ENCODE measurements around the gene GLDN.

- no peak for TF ChIP-seq CTCF (IDR thresholded peaks at IDR 0.05; ENCODE audit: poor library complexity, severe bottlenecking)
- TF ChIP-seq SMC3 (conservative IDR thresholded peaks at IDR 0.05; ENCODE audit: poor library complexity) = no peak
- no peak for TF ChIP-seq EP300 (conservative IDR thresholded peaks at IDR 0.05; ENCODE audit: poor library complexity, severe bottlenecking)
- no peak for TF ChIP-seq POLR2AphosphoS5 (IDR thresholded peaks at IDR 0.05)
- TF ChIP-seq EZH2 (IDR thresholded peaks at IDR 0.05; ENCODE audit: borderline replicate concordance, insufficient read depth, low read length, poor library complexity, severe bottlenecking) = no peak
- no peak for TF ChIP-seq RAD21 (conservative IDR thresholded peaks at IDR 0.05)
These were observed 48.9 kb downstream of the GLDN start for GRCh38 chr15:51390241-51390965.

Data from neural cell (in vitro differentiated cells).